Brain microvascular endothelial cell (primary cell): ENCODE measurements around the gene ADM.

Experiments
- DNase-seq: peaks from one replicate; pipeline ENCODE4 v3.0.0-alpha.2; 2020
- H3K27ac ChIP-seq: fragments of 250-450 bp; sonication (Bioruptor Pico); 2 replicates; pipeline ENCODE4 v1.5.1; 2020; ENCODE audit warnings: mild to moderate bottlenecking, moderate library complexity
- H3K27me3 ChIP-seq: fragments of 250-450 bp; sonication (Bioruptor Pico); replicated peaks from 2 replicates; pipeline ENCODE4 v1.5.1; 2020; ENCODE audit warnings: mild to moderate bottlenecking
- H3K36me3 ChIP-seq: fragments of 250-450 bp; sonication (Bioruptor Pico); replicated peaks from 2 replicates; pipeline ENCODE4 v1.5.1; 2020; ENCODE audit warnings: mild to moderate bottlenecking
- H3K4me3 ChIP-seq: 2 replicates; pipeline ENCODE4 v1.5.1; 2011; ENCODE audit warnings: low read depth, mild to moderate bottlenecking, control low read depth, low read length, moderate library complexity
- in situ Hi-C: cut with HindIII; loops from 2 replicates; pipeline ENCODE4 v1.10.0; 2017; ENCODE audit warnings: low sequenced_read_pairs, low pct_ligation_motif_present
- TF ChIP-seq, protein P1 (sequence below): IDR thresholded peaks from 2 replicates; pipeline ENCODE4 v1.5.1; 2011; ENCODE audit warnings: low read depth, mild to moderate bottlenecking, moderate library complexity, low read length, control low read depth, inconsistent platforms; ENCODE audit errors: missing control alignments

The ADM gene

DNA sequence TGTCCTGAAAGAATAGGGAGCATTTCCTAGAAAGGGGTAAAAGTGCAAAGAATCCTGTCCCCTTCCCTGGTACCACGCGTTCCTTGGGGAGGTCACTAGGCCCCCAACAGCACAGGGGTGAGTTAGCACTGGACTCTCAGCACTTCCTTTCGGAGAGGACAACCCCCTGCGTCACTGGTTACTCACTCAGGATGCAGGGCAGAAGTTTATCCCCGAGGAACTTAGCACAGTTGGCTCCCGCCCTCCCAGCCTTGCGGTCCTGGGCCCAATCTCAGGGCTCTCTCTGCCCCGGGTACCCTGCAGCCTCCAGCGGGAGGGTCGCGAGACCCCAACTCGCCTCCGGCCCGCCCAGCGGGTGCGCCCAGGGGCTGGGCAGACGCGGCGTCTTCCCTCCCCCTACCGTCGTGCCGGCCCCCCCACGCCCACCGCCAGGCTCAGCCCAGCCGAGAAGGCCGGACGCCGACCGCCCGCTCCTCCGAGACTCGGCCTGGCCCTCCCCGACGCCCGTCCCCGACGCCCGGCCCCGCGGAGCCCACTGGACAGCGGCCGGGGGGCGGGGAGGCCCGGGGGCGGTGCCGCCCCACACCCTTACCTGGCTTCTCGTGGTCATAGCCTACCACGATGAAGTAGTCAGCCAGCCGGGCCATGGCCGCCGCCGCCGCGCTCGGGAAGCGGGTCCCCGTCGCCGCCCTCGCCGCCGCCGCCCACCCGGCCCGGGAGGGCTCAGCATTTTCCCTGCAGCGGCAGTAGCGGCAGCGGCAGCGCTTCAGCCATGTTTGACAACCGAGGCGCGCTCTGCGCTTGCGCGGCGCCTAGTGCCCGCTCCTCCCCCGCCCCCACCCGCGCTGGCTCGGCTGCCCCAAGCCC, 11.2 kb upstream of the ADM start, which contains the start of gene SBF2:
Gene SBF2 (minus strand): TSS at position 797 of the 867 bp plus-strand sequence. CDS start 150 bp downstream, at position 647.
- in situ Hi-C loops = no loop called here
- Histone ChIP-seq H3K4me3 (peak within 1 kb of the TSS; percentile 71), H3K36me3 (no peaks in the 10 kb centered on the region), H3K27me3 (no peaks in the 10 kb centered on the region), H3K27ac (peak within 1 kb of the TSS; percentile 89)
- peak; percentile 91 for DNase-seq
- TF ChIP-seq, protein P1, sequence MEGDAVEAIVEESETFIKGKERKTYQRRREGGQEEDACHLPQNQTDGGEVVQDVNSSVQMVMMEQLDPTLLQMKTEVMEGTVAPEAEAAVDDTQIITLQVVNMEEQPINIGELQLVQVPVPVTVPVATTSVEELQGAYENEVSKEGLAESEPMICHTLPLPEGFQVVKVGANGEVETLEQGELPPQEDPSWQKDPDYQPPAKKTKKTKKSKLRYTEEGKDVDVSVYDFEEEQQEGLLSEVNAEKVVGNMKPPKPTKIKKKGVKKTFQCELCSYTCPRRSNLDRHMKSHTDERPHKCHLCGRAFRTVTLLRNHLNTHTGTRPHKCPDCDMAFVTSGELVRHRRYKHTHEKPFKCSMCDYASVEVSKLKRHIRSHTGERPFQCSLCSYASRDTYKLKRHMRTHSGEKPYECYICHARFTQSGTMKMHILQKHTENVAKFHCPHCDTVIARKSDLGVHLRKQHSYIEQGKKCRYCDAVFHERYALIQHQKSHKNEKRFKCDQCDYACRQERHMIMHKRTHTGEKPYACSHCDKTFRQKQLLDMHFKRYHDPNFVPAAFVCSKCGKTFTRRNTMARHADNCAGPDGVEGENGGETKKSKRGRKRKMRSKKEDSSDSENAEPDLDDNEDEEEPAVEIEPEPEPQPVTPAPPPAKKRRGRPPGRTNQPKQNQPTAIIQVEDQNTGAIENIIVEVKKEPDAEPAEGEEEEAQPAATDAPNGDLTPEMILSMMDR = no peak

DNA sequence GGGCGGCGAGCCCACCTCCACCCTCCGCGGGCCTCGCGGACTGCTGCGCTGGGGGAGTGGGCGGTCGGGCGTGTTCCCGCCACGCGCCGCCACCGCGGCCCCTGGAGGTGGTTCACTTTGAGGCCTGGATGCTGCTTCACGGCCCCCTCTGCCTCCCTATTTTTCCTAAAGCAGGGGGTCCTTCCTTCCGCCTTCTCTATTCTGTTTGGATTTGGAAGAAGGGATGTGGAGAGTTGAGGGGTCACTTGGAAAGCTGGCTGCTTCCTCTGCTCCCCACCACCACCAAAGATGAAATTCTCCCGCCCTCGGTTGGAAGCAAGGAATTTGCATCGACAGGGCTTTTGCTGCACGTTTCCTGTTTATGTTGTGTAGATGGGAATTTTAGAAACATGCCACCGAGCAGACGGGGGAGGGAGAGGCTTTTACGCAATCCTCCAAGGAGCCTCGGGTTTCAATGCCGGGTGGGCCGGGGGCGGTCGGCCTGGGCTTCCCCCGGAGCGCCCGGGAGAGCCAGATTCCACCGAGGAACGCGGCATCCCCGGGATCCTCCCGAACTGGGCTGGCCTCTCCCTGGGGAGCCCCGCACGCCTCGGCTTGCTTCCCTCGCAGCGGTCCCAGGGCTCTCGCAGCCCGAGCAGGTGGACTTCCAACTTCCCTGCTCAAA, 10.5 kb upstream of the ADM start:
- no peaks in the 10 kb centered on the region for H3K36me3 ChIP-seq
- peak; percentile 42 for DNase-seq
- no peaks in the 10 kb centered on the region for H3K27me3 ChIP-seq
- TF ChIP-seq, protein P1 = no peak
- in situ Hi-C loops = no loop called here
- H3K27ac ChIP-seq = peak overlapping the region; percentile 89
- peak overlapping the region; percentile 71 for H3K4me3 ChIP-seq

DNA sequence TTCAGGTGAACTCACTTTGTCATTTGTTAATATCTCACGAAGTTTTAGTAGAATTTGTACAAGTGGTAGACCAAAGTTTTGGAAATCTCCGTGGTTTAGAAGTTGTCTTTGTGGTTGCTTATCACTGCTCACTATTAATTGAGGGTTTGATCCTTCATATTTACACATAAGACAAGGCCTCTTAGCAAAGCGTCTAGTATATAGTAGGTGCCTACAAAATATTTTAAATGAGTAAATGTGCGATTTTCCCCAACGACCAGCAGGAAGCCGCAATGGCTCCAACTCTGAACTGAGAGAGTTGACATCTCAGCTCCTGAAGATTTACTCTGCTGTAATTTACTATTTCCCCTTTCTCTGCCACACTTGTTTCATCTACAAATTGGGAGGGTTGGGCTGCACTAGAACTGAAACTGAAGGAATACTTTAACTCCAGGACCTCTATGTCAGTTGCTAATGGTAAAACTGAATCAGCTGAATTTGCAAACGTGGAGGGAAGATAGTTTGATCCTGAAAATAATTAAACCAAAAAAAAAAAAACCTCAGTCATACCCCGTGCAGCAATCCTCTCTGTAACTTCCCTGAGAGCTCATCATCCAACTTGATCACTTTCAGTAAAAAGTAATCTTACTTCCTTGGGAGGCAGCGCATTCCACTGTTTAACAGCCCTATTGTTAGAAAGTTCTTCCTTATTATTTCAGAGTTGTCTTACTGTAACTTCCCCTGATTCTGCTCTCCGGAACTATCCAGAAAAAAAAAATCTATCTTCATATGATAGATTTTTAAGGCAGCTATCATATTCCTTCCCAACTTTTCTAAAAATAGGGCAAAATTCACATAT, 9.6 kb upstream of the ADM start:
- in situ Hi-C loops = no loop called here
- TF ChIP-seq, protein P1 = no peak
- Histone ChIP-seq H3K36me3 (no peaks in the 10 kb centered on the region), H3K27me3 (no peaks in the 10 kb centered on the region), H3K4me3 (peak overlapping the region; percentile 71), H3K27ac (no peak overlapping the region)
- DNase-seq = no peak

DNA sequence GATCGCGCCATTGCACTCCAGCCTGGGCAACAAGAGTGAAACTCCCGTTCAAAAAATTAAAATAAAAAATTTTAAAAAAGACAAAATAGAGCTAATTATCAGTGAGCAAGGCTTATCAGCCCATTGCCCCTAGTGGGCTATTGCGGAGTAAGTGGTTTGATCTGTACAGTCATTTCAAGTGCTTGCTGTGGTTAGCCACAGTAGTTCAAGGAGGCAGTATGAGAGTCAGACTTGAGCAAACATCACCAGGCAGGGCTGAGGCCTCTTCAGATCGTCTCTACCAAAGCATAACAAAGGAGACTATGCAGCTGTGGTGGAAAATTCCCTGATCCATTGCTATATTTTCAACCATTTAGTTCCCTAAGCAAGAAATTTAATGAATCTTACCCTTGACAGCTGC, 6.5 kb upstream of the ADM start:
- in situ Hi-C loops = no loop called here
- no peaks in the 10 kb centered on the region for H3K36me3 ChIP-seq
- no peak overlapping the region for H3K4me3 ChIP-seq
- no peaks in the 10 kb centered on the region for H3K27me3 ChIP-seq
- H3K27ac ChIP-seq = no peak overlapping the region
- TF ChIP-seq, protein P1 = peak; percentile 61
- DNase-seq = peak; percentile 94

DNA sequence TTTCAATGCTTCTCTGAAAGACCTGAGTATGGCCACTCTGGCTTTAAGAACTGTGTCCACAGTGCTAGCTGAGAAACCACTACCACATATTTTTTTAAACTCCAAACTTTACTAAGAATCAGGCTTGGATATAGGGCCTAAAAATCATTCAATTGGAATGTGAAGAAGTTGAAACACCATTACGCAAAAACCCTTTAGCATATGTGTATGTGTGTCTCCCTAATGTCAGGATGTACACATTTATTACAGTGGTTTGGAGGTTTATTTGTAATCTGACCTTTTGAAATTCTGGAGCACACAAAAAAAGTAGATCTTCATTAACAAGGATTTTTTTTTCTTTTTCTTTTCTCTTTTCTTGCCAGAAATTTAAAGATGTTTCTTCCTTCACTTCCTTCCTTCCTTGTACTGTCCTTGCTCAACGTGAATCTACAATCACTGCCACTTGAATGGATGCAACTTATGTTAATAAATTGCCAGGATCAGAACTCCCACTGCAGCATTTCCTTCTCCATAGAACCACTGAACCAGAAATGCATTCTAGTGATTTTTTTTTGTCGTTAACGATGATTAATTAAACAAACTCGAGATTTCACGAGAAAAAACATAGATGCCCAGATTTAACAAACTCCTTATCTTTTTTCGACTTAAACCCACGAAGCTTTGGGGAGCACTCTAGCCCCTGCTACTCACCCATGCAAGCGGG, 3.1 kb upstream of the ADM start:
- TF ChIP-seq, protein P1 = no peak
- H3K27me3 ChIP-seq = no peaks in the 10 kb centered on the region
- in situ Hi-C loops = loop anchor here (25.0 kb wide), 1 partner anchor 315 kb away; no protein-coding TSS in a partner anchor
- peak overlapping the region; percentile 82 for H3K27ac ChIP-seq
- peak overlapping the region; percentile 95 for H3K4me3 ChIP-seq
- H3K36me3 ChIP-seq = peaks cover 14% of the 10 kb centered on the region
- peak; percentile 18 for DNase-seq
